Hepatocyte (in vitro differentiated cells): ENCODE measurements around the gene CBARP.

Experiments used
- CTCF ChIP-seq: fragments of 200-600 bp; sonication (generic); IDR thresholded peaks from 2 replicates; pipeline ENCODE4 v1.5.1; 2016; ENCODE audit warnings: antibody characterized with exemption, mild to moderate bottlenecking; ENCODE audit not compliant: poor library complexity
- EZH2 ChIP-seq: fragments of 200-600 bp; sonication (generic); IDR thresholded peaks from 2 replicates; pipeline ENCODE4 v1.6.1; 2016; ENCODE audit warnings: antibody characterized with exemption, mild to moderate bottlenecking, borderline replicate concordance

GRCh38 chr19:1222394-1222793 is 15.4 kb downstream of the CBARP start:
- TF ChIP-seq EZH2: no peak
- TF ChIP-seq CTCF: no peak
